Measurements from ENCODE around the gene BLID. TPM values are rescaled to one million over a fixed set of nuclear protein-coding genes. Genes with fewer than 3 reads are reported as not detected.
A peak's percentile ranks its signal among the peaks of the same experiment; 100 is the strongest.

The BLID gene
- total and polyA plus RNA-seq, 2 of the 4 experiments (the other 2 are of a cell fraction): 0.24 to 30.8 TPM

DNA sequence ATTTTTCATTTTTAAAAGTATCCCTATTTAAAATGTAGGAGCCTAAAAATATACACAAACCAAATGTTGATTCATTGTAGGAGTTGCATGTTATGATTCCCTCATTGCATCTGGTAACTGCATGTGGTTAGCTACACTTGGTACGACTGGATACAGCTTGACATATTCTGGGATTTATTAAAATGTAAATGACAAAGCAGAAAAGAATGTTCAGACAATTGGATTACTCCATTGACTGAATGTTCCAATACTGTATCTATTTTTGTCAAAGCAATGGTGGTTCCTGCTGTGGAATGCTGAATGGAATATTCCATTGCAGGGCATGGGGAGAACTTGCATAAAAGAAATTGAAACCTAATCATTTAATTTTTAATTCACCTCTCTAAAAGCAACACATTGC, 30.8 kb downstream of the BLID start:
- ATAC-seq (ENCODE audit: low read depth) (peak; percentile 42), DNase-seq (peak; percentile 95)
- H3K9ac ChIP-seq (ENCODE audit: low read depth, low read length): no peak overlapping the region
- no peak overlapping the region for H2BK20ac ChIP-seq (ENCODE audit: low read depth, low read length)
- peaks cover 23% of the 10 kb centered on the region for H3K36me3 ChIP-seq (ENCODE audit: control insufficient read depth, insufficient read depth, low read length)
- no peaks in the 10 kb centered on the region for H3K27me3 ChIP-seq (ENCODE audit: control insufficient read depth, insufficient read depth, low read length)
- no peak overlapping the region for H3K27ac ChIP-seq (ENCODE audit: insufficient read depth, low read length)
- BruUV-seq (replicated peaks): no TSS peak
- no peak overlapping the region for H4K8ac ChIP-seq (ENCODE audit: low read depth in 2 of 2, low read length in 2 of 2)
- H3K9me3 ChIP-seq (ENCODE audit: control insufficient read depth, insufficient read depth, low read length): no peaks in the 10 kb centered on the region
- H4K20me1 ChIP-seq (ENCODE audit: insufficient read depth, low read length): peaks cover 33% of the 10 kb centered on the region; the same call in 1 of the 2 replicates
- peaks cover 9% of the 10 kb centered on the region for H3K9me1 ChIP-seq (ENCODE audit: insufficient read depth, low read length)
- H3K79me1 ChIP-seq (ENCODE audit: low read depth in 1 of 2, low read length in 2 of 2): peaks cover 15 to 28% of the 10 kb centered on the region in 2 experiments
- ChIA-PET POLR2A (ENCODE audit: unreplicated experiment) (no interaction called here), CTCF (interaction anchor here (1.3 kb wide), 1 partner anchor 9 kb away, joined by 3 read pairs; no protein-coding TSS in a partner anchor)
- H3K18ac ChIP-seq (ENCODE audit: low read depth, low read length): no peak overlapping the region
- H3K23ac ChIP-seq (ENCODE audit: low read depth, low read length): no peak overlapping the region
- no peak overlapping the region for H2AFZ ChIP-seq (replicated peaks; ENCODE audit: low read length, poor library complexity)
- H2BK15ac ChIP-seq (ENCODE audit: low read depth, low read length): no peak overlapping the region
- H2BK5ac ChIP-seq (ENCODE audit: low read depth, low read length, poor library complexity, severe bottlenecking): peak overlapping the region; percentile 91
- no peak overlapping the region for H3K14ac ChIP-seq (replicated peaks; ENCODE audit: low read depth, low read length)
- H4K5ac ChIP-seq (ENCODE audit: low read depth, low read length): no peak overlapping the region
- H3K4me3 ChIP-seq (ENCODE audit: insufficient read depth, low read depth, low read length): no peak overlapping the region
- H2AK9ac ChIP-seq (replicated peaks; ENCODE audit: low read depth, low read length, poor library complexity): no peak overlapping the region
- TF ChIP-seq POLR2A (IDR thresholded peaks at IDR 0.05; ENCODE audit: low read depth, low read length) (no peak), RFX5 (IDR thresholded peaks at IDR 0.05; ENCODE audit: low read depth, low read length) (no peak), SMC3 (IDR thresholded peaks at IDR 0.05; ENCODE audit: low read depth, low read length) (peak; percentile 8; the same call in 1 of the 2 replicates), CEBPB (IDR thresholded peaks at IDR 0.05; ENCODE audit: low read depth, low read length) (peak; percentile 67), BHLHE40 (IDR thresholded peaks at IDR 0.05; ENCODE audit: low read depth, low read length) (peak; percentile 71), MAZ (IDR thresholded peaks at IDR 0.05; ENCODE audit: borderline replicate concordance, low read depth, low read length) (no peak), USF2 (IDR thresholded peaks at IDR 0.05; ENCODE audit: low read depth, low read length) (no peak), MXI1 (IDR thresholded peaks at IDR 0.05; ENCODE audit: borderline replicate concordance, low read depth, low read length) (no peak), ELK1 (IDR thresholded peaks at IDR 0.05; ENCODE audit: borderline replicate concordance, low read depth, low read length) (no peak), CHD1 (IDR thresholded peaks at IDR 0.05; ENCODE audit: low read depth, low read length) (no peak), RAD21 (IDR thresholded peaks at IDR 0.05; ENCODE audit: low read length) (no peak), NFE2L2 (IDR thresholded peaks at IDR 0.05; ENCODE audit: low read depth, low read length) (no peak), MAFK (IDR thresholded peaks at IDR 0.05; ENCODE audit: low read depth, low read length) (no peak), RCOR1 (IDR thresholded peaks at IDR 0.05; ENCODE audit: insufficient replicate concordance, low read length) (no peak), FOS (IDR thresholded peaks at IDR 0.05; ENCODE audit: low read depth, low read length) (peak; percentile 43)
- TF ChIP-seq, protein P1, sequence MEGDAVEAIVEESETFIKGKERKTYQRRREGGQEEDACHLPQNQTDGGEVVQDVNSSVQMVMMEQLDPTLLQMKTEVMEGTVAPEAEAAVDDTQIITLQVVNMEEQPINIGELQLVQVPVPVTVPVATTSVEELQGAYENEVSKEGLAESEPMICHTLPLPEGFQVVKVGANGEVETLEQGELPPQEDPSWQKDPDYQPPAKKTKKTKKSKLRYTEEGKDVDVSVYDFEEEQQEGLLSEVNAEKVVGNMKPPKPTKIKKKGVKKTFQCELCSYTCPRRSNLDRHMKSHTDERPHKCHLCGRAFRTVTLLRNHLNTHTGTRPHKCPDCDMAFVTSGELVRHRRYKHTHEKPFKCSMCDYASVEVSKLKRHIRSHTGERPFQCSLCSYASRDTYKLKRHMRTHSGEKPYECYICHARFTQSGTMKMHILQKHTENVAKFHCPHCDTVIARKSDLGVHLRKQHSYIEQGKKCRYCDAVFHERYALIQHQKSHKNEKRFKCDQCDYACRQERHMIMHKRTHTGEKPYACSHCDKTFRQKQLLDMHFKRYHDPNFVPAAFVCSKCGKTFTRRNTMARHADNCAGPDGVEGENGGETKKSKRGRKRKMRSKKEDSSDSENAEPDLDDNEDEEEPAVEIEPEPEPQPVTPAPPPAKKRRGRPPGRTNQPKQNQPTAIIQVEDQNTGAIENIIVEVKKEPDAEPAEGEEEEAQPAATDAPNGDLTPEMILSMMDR (conservative IDR thresholded peaks at IDR 0.05; ENCODE audit: low read depth, low read length): no peak
- H2AK5ac ChIP-seq (ENCODE audit: low read depth, low read length): no peak overlapping the region
- in situ Hi-C loops (cut with MboI; ENCODE audit: low sequenced_read_pairs) (no loop called here), intact Hi-C loops (cut with micrococcal nuclease) (loop anchor here (1.0 to 10.0 kb wide), 3 partner anchors 48 to 429 kb away; no protein-coding TSS in a partner anchor), dilution Hi-C loops (cut with HindIII; ENCODE audit: low sequenced_read_pairs, unreplicated experiment) (no loop called here)
- H3K4me2 ChIP-seq (ENCODE audit: low read depth, low read length): no peak overlapping the region
- no peak overlapping the region for H3K56ac ChIP-seq (ENCODE audit: extremely low read depth, insufficient read depth, low read length)
- H2BK120ac ChIP-seq (ENCODE audit: low read depth, low read length): no peak overlapping the region
- H3K4ac ChIP-seq (ENCODE audit: low read depth, low read length): no peak overlapping the region
- H3K4me1 ChIP-seq (ENCODE audit: control insufficient read depth, insufficient read depth, low read length): peaks cover 11% of the 10 kb centered on the region
- WGBS, 2 experiments (ENCODE audit: extremely low coverage in 2 of 2, insufficient read length in 1 of 2): no CpG with 5 or more reads among the region's 1 CpG
- H4K91ac ChIP-seq (ENCODE audit: insufficient read depth, low read depth, low read length): no peak overlapping the region
